Right ventricle myocardium superior (tissue), 1 donor: ENCODE results near the gene API5. TPM values are rescaled to one million over a fixed set of nuclear protein-coding genes. Genes with fewer than 3 reads are reported as not detected.
"Not testable (repeated sequence)": the region's sequence is repeated elsewhere in the genome, so short reads cannot be mapped to it uniquely, and the experiment has no call there.

Experiments
- ATAC-seq: fragments of 200-7000 bp; cut with Tn5 transposase; one replicate; pipeline ENCODE4 v1.9.1; 2020; ENCODE audit warnings: mild to moderate bottlenecking; ENCODE audit not compliant: poor library complexity
- DNase-seq: peaks from one replicate; pipeline ENCODE4 v3.0.0-alpha.2; 2020
- intact Hi-C: fragments of 100-400 bp; cut with DNase I; formaldehyde crosslinking; loops from one replicate; pipeline ENCODE4 v1.11.2; 2022
- long read RNA-seq: library from polyadenylated mRNA; unstranded; transcript quantifications from one replicate; pipeline ENCODE4 v2.0.0, GENCODE V29; 2021
- total RNA-seq: library from RNA; stranded (reverse); fragmentation: NEBNext Ultra II Directional; extraction: Animal tissue kit (Norgen Biotek cat#: 25700); gene quantifications from one replicate; pipeline ENCODE4 v1.2.1, GENCODE V29; 2021
- donor health status: DM: no; HTN: yes; CAD: no; lungs with severe emphysema.

The API5 gene
- total RNA-seq: 36.2 TPM
- long read RNA-seq, transcript API5-201 (14 exons, 3,714 nt): minor isoform, 33 of 84 reads
- long read RNA-seq, transcript API5-208 (14 exons, 1,868 nt): major isoform, 41 of 84 reads
- long read RNA-seq, partial matches to known transcripts: 3 of 84 reads
- long read RNA-seq, other reads (novel, unspliced or antisense): 2 of 84 reads

DNA sequence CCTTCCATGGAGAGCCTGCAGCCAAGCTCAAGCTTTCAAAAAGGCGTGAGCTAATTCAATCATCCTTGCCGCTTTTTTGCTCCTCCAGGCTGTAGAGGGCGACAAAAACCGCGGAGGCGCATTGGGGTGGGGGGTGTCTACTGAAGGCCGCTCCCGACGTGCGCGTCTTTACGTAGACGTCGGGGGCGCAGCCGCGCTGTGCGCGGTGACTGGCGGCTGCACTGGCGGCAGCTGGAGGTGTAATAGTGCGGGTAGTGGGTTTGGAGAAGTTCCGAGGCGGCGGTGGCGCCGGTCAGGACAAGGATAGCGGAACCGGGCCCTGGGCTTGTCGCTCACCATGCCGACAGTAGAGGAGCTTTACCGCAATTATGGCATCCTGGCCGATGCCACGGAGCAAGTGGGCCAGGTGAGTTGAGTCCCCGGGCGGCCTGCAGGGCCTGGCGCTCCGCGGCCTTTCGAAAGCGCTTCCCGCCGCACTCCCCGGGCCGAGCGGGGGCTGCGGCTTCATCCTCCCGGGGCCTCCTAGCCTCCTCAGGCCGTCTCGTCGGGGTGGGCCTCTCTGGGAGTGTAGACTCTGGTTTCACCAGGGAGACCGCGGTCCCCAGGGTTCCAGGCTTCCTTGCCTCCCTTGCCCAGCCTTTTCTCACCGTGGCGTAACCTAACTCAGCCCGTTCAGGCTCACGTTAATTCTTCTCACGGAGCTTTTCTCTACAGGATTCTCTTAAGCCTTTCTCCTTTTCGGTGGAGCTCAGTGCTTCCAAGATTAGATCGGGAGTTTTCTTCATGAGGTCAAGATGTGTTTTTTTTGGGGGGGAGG lies at the start of gene API5:
Gene API5, plus strand, starts transcription at position 206 of the 817 bp plus-strand sequence. Its CDS starts 132 bp downstream, at position 338.
- intact Hi-C loops: no loop called here
- ATAC-seq (peak; percentile 100), DNase-seq (peak; percentile 95)

DNA sequence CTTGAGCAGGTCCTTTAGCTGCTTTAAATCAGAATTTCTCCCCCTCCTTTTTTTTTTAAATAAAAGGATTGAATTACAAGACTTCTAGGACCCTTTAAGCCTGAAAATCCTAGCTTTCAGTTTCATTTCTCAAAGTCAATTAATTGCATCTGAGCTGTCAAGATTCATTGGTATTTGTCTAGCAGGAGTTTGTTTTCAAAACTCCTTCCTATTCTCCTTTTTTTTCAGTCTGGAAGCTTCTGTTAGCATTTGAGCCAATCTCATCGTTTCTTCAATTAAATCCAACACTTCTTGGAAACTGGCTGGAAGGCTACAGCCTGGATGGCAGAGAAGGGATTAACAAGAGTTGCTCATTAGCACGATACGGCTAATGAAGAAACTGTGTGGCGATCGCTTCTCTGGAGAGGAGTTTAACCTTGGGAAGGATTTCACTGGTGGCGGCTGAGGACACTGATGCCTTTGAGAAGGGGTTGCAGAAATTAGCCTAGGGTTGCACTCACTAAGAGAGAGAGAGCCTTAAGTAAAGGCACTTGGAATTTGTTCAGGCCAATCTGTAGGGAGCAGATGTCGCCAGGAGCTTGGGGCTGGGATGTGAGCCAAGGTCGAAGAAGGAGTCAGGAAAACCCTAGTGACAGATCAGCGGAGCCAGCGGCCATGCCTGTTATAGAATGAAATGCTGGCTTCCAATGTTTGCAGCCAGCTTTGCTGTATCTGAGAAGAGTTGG lies 43.8 kb upstream of the API5 start:
- intact Hi-C loops: no loop called here
- peak; percentile 91 for ATAC-seq
- DNase-seq: peak; percentile 80

DNA sequence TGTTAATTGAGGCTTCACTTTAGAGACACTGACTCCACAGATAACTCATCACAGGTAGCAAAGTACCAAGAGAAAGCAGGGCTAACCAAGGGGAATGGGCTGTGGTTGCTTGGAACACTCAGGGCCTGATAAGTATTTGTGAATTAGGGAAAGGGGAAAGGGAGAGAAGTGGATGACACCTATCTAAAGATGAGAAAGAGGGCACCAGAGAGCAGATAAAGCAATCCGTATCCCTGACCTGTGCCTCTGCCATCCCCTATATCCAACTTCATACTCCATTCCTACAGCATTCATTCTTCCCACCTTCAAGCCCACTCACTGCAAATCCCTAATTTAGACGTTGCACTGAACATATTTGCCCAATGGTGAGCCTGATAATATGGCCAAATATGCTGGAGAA lies 43.0 kb upstream of the API5 start:
- no peak for DNase-seq
- no peak for ATAC-seq
- intact Hi-C loops: no loop called here

DNA sequence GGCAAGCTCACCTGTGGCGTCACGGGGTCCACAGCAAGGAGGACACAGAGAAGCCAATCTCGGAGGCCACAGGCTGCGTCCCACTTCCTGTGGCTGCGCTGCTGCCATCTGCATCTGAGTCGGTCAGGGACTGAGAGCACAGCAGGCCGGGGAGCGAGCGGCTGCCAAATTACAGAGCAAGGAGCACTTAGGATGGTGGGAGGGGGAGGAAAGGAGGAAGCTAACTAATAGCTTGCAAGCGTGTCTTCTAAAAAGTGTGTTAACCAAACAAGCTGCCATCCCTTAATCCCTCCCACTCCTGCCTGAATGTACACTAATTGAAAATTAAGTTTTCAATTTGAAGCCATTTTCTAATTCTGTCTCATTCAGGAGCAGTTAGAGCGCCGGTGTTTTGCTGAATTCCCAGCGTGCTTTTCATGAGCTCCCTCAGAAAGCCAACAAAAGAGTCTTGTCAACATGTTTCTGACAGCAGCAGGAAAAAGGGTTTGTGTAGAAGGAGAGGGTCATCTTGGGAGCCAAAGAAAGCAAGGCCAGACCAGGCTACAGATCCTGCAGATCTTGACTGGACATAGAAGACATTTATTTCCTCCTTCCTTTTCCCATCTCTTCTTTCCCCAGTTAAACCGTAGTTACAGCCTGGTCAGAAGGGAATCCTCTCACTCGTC lies 42.4 kb upstream of the API5 start:
- peak; percentile 61 for DNase-seq
- peak; percentile 81 for ATAC-seq
- intact Hi-C loops: no loop called here

DNA sequence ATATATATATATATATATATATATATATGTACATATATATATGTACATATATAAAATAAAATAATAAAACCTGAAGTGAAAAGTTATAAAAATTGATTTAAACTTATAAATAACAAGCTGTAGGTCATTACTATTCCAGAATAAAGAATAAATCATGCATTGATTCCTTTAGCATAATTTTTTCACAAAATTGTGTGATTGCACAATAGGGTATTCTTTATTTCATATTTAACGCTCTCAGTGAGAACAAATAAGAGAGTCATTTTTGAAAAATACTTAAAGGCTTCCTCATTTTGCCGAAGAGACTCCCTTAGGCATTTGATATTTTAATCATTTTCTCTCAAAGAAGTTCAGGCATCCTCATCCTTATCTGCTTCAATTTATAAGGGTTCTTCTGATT lies 41.3 kb upstream of the API5 start:
- DNase-seq (no peak), ATAC-seq (no peak)
- intact Hi-C loops: no loop called here

DNA sequence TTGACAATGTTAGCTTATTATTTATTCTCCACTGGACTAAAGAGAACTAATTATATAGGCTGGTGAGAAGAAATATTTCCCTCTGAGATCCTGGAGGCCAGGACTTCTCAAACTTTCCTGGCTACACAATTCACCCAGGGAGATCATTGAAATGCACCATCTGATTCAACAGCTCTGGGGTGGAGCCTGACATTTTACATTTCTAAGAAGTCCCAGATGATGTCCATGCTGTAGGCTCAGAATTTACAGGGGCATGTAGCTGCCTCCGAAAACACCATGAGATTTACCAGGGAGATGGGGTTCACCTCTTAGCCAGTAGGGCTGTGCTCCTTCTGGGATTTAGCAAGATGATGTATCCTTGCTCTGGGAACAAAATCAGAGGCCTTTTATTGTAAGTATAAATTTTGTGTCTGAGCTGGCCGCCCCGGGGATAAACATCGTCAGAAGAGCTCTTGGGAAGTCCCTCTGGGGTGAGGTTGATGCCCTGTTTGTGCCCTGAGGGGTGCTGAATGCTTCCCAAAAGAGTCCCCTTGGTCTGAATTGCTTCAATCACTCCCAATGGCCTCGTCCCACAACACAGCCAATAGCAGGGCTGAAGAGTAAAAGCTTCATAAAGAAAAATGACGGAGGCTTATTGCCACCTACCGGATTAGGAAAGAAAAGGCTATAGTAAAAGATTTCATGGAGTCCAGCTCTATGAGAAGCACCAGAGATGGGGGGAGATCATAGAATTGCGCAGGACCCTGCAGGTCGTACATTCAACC lies 33.4 kb upstream of the API5 start:
- intact Hi-C loops: no loop called here
- no peak for DNase-seq
- no peak for ATAC-seq

DNA sequence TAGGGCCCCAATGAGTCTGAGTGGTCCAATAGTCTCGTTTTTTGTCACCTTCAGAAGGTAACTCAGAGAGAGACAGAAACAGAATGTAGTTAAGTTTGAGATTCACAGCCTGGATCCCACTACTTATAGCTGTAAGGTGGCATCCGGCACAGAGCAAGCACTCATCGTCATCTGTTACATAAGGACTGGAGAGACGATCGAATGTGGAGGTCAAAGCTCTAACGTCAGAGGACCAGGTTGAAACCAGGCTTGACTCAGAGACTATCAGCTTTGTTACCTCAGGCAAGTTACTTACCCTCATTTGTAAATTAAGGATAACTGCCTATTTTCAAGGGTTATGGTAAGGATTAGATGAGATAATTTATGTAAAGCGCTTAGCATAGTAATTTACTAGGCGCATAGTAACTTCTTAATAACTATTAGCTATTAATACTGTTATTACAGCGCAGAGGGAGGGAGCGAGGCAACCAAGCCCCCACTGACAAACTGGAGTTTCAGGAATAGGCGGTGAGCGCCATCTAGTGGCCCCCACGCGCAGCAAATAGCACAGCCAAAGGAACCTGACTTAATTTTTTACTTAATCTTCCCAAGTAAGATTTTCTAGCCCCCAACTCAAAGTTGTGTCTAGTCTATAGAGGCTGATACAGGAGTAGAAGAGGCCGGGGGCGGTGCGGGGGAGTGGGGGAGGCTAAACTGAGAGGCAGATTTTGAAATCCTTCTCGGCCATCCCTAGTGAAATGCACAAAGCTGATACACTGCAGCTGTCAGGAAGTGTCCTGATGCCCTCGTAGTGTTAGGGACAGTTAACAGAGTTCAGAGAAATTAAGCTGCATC lies 29.0 kb upstream of the API5 start:
- ATAC-seq: peak; percentile 58
- intact Hi-C loops: loop anchor here (5.0 kb wide), 1 partner anchor 511 kb away; no protein-coding TSS in a partner anchor
- DNase-seq: peak; percentile 49

DNA sequence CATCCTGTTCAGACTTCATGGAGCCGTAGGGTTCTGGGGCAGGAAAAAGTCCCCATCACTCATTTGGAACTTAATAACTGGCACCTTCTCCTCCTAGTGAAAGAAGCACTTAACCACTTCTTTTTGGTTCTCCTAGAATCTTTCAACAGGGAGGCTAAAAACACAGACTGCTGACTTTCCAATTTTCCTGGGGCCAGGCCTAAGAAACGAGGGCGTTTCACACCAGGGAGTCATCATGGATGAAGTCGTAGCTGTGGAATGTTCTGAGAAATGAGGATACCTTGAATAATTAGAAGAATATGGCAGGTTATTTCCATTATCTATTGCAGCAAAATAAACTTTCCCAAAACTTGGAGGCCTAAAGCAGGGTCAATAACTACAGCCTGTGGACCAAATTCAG lies 26.0 kb upstream of the API5 start:
- no peak for DNase-seq
- ATAC-seq: no peak
- intact Hi-C loops: loop anchor here (5.0 kb wide), 1 partner anchor 1824 kb away; no protein-coding TSS in a partner anchor

DNA sequence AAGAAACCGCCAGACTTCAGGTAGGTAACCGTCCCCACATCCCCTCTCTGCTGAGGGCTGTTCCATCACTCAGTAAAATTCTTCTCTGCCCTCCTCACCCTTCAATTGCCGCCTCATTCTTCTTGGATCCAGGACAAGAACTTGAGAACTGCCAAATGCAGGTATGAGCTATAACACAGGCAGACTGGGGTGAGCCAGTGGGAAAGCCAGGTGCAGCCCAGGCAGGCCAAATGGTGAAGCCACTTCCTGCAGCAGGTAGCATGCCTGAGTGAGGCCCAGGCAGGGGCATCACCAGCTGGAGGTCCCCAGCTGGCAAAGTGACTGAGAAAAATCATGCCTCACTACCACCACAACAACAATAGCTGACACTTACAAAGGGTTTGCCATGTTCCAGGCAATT lies 22.4 kb upstream of the API5 start:
- intact Hi-C loops: loop anchor here (5.0 kb wide), 1 partner anchor 1827 kb away; no protein-coding TSS in a partner anchor
- no peak for ATAC-seq
- no peak for DNase-seq

DNA sequence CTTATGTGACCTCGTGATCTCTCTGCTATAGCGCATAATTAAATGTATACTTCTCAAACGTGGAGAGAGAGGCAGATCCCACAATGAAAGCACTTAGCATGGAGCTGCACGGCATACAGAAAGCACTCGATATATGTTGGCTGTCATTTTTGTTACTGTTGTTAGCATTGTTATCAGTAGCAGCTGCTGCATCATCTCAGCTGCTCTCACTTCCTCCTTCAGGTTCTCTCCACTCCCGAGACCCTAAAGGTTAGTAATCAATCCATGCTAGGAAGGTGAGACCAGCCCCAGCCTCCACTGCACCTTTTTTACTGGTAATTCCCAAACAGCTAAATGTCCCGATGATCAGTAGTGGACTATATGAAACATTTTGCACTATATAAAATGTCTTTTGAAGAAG lies 13.4 kb upstream of the API5 start:
- intact Hi-C loops: no loop called here
- no peak for ATAC-seq

DNA sequence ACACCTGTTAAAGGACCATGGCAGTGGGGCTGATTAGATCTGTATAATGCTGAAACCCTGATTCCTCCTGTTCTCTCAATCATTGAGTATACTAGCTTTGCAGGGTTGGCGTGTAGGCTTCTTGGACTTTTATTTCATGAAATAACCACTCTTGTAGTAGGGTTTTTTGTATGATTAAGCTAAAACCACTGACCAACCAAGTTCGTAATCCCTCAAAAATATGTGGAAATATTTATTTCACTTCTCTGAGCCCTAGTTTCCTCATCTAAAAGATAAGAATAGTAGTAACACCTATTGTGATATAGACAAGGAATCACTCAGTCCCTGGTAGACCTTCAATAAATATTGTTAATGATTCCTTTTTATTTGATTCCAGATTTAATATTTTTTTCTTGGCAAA lies 4.2 kb downstream of the API5 start:
- intact Hi-C loops: no loop called here
- no peak for DNase-seq
- ATAC-seq: no peak

More for the DNA sequence above, 13.4 kb upstream of the API5 start:
- no peak for DNase-seq

DNA sequence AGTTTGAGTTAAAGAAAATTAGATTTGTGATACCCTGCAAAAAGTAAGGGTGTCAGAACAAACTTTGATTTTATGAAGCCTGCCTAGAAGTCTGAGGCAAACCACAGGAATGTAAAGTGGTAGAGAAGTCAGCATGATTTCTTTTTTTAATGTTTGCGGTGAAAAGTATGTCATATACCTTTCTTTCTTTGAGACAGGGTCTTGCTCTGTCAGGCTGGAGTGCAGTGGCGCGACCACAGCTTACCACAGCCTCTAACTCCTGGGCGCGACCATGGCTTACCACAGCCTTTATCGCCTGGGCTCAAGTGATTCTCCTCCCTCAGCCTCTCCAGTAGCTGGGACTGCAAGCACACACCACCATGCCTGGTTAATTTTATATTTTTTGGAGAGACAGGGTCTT lies 4.7 kb downstream of the API5 start:
- intact Hi-C loops: no loop called here
- DNase-seq: no peak
- no peak for ATAC-seq

DNA sequence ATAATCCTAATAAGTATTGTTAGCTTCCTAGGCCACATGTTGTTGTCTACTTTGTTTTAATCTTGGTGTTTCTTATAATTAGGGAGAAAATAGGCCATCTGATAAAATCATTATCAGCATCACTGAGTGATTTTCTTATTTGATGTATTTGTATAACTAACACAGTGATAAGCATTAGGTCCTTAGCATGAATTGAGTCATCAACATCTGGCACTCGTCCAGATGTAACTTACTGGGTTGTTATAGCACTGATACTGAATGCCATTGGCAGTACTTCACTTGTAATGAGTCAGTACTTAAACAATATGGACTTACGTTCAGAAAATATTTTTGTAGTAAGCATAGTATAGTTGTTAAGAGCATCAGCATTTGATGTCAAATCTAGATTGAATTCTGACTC lies 16.2 kb downstream of the API5 start:
- DNase-seq (no peak), ATAC-seq (no peak)
- intact Hi-C loops: no loop called here

DNA sequence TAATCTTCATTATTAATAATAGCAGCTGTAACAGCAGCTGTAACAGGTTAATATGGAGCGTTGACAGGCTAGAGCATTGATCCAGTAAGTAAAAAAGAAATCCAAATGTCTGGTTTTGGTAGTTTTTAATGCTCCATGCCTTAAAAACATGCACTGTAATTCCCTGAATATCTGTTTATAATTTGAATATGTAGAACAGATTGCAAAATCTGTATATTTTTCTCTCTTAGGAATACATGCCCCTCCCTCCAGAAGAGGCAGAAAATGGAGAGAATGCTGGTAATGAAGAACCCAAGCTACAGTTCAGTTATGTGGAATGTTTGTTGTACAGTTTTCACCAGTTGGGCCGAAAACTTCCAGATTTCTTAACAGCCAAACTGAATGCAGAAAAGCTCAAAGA lies 16.7 kb downstream of the API5 start:
- no peak for DNase-seq
- intact Hi-C loops: no loop called here
- no peak for ATAC-seq

DNA sequence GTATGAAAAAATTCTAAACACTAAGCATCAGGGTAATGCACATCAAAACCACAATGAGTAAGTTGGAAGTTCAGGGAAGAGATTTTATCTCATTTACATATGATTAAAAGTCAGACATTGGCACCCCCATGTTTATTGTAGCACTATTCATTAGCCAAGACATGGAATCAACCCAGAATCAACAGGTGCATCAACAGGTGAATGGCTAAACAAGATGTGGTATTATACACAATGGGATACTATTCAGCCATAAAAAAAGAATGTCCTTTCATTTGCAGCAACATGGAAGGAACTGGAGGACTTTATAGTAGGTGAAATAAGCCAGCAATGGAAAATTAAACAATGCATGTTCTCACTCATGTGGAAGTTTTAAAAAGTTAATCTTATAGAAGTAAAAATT lies 29.4 kb downstream of the API5 start:
- intact Hi-C loops: no loop called here
- ATAC-seq (no peak), DNase-seq (no peak)

DNA sequence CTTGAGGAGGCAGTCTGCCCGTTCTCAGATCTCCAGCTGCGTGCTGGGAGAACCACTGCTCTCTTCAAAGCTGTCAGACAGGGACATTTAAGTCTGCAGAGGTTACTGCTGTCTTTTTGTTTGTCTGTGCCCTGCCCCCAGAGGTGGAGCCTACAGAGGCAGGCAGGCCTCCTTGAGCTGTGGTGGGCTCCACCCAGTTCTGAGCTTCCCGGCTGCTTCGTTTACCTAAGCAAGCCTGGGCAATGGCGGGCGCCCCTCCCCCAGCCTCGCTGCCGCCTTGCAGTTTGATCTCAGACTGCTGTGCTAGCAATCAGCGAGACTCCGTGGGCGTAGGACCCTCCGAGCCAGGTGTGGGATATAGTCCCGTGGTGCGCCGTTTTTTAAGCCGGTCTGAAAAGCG lies 39.6 kb downstream of the API5 start:
- intact Hi-C loops, DNase-seq, ATAC-seq: not testable (repeated sequence)

DNA sequence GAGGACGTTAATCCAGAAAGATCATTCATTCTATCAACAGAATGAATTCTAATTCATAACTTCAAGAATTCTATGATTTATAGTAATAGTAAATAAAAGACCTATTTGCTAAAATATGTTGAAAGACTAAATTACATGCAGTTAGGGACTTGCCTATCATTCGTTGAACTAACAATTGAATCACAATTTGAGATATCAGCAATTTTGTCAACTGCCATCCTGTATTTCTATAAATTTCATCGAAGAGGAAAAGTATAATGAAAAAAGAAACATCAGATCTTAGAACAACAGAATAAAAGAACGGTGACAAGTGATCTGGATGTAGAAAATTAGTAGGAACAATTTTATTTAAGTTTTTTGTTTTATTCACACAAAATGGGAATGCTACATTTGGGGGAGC lies 42.5 kb downstream of the API5 start:
- ATAC-seq: no peak
- intact Hi-C loops: no loop called here
- no peak for DNase-seq

DNA sequence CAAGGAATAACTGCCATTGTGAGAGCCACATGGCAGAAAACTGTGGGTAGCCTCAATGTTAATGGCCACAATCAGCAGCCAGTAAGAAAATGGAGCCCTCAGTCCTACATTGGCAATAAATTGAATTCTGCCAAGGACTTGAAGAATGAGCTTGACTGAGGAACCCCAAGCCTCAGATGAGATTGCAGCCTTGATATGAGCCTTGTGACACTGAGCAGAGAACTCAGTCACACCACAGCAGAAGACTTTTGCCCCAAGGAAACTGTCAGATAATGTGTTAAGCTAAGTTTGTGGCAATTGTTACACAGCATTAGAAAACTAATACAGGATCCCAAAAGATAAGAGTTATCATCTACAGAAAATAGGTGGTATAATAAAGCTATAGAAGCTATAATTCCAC lies 44.5 kb downstream of the API5 start:
- no peak for ATAC-seq
- intact Hi-C loops: no loop called here

More for the DNA sequence above, 44.5 kb downstream of the API5 start:
- no peak for DNase-seq
